Activated T-cell treated with anti-CD3 and anti-CD28 coated beads, Interleukin-2, amount 50 U/mL, for 1 hour (primary cell): ENCODE data around the gene NELL2.
"Not testable (repeated sequence)": the region's sequence is repeated elsewhere in the genome, so short reads cannot be mapped to it uniquely, and the experiment has no call there.

Experiments
- DNase-seq: peaks from one replicate; pipeline ENCODE4 v3.0.0-alpha.2; 2020

NELL2 gene

DNA sequence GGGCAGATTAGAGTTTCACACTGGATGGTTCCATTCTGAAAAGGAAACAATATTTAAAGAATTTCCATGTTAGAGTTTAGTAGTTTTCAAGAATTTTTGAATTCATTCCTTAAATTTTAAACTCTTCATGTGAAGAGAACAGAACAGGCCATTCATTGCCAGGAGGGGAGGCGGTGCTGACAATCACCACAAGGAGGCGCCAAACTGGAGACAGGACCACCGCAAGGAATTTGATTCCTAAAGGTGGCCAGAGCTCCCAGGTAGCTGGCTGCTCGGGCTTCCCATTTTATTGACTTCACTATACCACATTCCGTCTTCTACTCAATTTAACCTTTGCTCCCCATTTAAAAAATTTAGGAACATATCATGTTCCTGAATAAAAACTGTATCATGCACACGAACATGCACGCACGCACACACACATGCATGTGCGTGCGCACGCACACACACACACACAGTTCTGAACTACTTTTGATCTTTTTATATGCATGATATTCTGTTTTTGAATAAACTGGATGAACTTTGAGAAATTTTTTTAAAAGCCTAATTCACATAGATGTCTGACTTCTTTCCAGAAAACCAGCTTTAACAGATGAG, 101.2 kb downstream of the NELL2 start:
- peak; percentile 71 for DNase-seq

DNA sequence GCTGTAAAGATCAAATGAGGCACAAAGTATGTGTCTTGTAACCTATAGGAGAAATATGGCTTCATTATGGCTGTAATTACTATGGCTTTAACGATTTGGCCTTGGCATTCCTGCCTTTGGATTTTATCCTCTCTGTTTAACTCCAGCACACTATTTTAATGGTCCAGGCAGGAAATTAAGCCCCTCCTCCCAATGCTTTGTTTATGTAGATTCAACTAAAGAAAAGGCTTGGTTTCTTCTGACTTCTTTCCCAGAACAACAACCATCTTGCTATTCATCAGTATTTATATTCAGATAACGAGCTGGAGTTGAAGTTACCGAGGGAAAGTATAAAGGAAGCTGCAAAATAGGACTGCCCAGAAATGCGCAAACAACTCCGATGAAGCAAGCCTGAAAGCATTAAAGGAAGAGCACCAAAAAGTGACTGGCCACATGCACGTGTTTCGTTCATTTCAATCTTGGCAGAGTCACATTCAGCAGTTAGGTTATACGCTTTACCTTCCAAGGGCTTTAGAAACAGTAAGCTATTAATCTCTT, 104.6 kb downstream of the NELL2 start:
- DNase-seq: no peak

DNA sequence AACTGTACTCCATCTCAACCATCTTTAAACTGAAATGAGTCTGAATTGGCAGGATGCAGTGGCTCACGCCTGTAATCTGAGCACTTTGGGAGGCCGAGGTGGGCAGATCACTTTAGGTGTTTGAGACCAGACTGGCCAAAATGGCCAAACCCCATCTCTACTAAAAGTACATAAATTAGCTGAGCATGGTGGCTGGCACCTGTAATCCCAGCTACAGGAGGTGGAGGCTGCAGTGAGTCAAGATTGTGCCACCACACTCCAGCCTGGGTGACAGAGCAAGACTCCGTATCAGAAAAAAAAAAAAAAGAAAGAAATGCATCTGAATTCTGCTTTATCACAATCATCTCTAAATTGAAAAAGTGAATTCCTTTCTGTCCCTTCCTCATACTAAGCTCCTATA, 110.3 kb downstream of the NELL2 start:
- no peak for DNase-seq

DNA sequence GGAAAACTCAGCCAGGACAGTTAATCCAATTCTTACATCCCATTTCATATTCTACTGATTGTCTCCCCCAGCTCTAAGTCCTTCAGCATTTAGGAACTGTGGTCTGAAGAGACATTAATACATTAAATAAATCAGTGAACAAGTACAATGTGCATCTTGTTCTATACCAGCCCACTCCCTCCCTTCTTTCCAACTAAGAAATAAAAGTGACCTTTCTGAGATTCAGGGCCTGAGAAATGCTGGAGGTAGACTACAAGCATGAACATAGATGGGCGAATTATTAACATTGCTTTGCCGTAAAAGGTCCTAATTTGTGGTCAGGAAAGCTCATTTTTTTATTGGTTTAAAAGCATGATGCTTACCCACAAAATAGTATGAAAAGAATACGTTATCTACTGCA, 113.1 kb downstream of the NELL2 start:
- no peak for DNase-seq

DNA sequence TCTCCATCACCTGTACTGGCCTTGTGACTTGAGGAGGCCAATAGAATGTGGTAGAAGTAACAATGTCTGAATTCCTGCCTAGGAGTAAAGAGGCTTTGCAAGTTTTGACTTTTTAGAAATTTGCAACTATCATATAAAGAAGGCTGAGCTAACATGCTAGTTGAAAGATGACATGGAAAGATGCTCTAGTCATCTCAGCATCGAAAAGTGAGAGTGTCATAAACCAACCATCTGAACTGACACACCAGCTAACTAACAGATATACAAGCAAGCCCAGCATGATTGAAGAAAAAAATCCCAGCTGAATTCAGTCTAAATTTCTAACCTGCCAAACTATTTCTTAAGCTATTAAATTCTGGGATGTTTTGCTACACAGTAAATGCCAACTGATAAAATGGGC, 116.8 kb downstream of the NELL2 start:
- DNase-seq: no peak

DNA sequence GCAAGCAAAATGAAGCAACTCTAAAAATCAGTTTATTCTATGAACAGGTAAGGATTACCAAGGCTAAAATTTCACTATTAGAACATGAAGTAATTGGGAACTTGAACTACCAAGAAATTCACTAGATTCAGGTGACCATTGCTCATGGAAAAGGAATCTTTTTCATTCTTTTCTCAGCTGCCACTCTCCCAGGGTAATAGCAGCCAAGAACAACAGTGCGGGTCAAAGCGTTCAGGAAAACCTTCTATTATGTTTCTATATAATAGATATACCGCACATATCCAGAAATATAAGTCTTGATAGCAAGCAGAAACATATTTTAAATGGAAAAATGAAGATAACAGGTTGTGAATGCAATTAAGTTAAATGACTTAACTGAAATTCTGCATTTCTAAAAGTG, 125.6 kb downstream of the NELL2 start:
- DNase-seq: no peak

DNA sequence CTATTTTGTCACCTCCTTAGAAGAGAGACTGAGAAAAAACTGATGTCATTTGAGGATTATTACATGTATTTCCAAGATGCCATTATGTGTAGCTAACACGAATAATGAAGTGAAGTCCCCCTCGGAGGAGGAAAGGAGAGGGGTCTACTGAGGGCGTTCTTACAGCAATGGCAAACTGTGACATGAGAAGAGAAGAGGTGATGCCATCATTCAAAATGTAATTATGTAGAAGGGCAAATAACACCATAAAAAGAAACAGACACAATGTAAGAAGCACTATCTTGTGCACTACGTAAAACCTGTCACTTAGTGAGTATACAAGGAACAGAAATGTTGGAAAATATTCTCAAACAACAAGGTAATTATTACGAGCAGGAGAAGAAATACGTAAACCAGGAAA, 126.5 kb downstream of the NELL2 start:
- DNase-seq: no peak

DNA sequence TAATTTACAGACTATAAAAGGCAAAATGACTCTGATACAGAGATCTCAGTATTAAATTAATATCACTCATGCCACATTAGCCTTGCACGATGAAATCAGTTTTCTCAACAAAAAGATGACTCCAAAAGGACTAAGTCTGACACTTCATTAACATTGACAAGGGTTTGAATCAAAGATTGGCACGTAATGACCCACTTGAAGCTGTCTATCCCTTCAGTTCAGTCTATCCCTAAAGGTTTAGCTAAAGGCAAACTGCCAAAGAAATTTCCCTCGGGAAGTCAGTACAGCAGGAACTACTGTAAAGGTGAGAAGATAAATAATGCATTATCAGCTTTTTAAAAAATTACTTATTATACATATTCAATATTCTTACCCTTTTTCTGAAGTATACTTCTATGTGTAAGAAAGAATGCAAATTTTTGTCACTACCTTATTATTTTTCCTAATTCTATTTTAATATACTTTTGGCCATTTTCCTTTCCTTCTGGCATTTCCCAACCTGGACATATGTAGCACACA, 127.1 kb downstream of the NELL2 start:
- DNase-seq: no peak

DNA sequence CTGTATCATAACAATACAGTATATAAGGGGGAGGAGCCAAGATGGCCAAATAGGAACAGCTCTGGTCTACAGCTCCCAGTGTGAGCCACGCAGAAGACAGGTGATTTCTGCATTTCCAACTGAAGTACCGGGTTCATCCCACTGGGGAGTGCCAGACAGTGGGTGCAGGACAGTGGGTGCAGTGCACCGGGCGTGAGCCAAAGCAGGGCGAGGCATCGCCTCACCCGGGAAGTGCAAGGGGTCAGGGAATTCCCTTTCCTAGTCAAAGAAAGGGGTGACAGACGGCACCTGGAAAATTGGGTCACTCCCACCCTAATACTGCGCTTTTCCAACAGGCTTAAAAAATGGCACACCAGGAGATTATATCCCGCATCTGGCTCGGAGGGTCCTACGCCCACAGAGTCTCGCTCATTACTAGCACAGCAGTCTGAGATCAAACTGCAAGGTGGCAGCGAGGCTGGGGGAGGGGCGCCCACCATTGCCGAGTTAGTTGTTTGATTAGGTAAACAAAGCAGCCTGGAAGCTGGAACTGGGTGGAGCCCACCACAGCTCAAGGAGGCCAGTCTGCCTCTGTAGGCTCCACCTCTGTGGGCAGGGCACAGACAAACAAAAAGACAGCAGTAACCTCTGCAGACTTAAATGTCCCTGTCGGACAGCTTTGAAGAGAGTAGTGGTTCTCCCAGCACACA, 134.7 kb downstream of the NELL2 start:
- not testable (repeated sequence) for DNase-seq

DNA sequence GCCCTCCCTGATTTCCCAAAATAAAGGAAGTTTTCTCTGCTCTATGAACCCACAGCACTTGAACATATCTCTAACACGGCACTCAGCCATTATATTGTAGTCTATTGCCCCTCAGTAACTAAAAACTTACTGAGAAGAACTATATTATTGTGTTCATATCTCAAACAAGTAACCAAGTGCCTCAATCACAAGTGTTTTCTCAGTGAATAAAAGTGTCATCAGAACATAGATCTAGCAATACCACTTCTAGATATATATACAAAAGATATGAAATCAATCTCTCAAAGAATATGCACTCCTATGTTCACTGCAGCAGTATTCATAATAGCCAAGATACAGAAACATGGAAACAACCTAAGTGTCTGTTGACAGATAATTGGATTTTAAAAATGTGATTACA, 138.1 kb downstream of the NELL2 start:
- no peak for DNase-seq

DNA sequence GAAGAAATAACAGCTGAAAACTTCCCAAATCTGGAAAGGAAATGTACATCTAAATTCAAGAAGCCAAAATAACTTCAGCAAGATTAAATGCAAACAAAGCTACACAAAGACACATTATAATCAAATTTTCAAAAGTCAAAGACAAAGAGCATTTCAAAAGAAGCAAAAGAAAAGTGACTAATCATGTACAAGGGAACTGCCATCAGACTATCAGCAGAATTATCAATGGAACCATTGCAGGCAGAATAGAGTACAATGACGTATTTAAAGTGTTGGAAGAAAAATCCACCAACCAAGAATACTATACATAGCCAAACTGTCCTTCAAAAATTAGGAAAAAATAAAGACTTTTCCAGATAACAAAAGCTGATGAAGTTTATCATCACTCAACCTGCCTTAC, 147.5 kb downstream of the NELL2 start:
- DNase-seq: no peak

DNA sequence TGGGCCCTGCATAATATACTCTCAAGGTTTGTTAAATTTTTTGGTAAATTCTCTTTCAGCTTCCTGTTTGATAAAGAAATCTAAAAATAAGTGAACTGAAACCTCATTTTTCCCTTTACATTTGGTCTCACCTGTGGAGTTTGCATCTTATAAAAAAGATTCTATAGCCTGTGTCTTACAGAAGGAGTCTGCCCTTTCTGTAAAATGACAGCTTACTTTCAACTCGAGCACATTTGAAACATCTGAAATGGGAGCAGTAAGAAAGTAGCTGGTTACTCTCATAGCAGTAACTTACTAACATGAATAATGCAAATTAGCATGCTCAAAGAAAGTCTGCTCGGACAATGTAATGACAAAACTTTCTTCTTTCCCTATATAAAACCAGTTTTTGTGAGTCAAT, 155.8 kb downstream of the NELL2 start:
- no peak for DNase-seq

DNA sequence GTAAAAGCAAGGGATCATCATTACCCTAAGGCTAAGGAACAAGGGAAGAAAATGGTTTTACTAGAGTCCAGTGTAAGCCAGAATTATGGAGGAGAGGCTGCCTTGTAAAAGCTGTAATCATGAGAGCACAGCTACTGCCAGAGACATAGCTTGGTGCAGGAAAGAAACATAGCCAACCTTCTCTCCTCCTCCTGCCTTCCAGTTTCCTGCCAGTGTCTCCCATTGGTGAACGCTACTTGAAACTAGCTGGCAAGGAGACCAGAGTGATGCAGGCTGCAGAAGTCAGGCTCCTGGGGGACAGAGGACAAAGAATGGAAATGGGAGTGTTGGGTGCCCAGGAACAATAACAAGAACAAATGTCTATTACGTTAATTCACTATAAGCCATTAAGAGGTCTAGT, 158.5 kb downstream of the NELL2 start:
- DNase-seq: no peak

DNA sequence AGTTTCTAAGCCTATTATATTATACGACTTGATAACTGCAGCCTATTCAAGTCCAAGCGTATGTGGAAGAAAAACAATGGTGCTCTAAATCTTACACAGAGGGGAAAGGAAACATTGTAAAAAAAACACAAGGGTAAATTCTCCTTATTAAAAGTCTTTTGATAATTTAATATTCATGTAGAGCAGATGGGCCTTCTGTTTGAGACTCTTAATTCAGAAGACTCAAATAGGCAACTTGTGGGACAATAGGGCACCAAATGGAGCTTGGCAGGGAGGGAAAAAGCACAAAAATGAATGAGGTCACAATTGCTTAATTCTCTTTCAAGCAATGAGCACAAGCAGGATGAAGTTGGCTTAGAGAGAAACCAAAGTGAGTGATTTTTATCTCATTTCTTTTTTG, 159.4 kb downstream of the NELL2 start:
- no peak for DNase-seq

DNA sequence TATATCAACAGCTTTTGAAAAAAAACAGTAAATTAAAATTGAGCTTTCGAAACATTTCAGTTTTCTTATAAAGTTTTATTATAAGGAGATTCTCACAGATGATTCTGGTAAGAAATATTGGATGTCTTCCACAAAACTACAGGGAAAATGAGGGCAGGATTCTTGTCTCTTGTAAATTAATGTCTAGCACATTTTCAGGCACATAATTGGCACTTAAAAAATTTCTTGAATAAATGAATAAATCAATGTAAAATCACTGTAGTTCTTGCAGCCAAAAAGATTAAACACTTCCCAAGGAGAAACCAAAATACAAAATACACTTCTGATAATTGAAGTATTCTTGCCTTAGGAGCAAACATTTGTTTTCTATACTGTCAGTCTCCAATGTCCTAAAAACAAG, 164.4 kb downstream of the NELL2 start:
- no peak for DNase-seq

DNA sequence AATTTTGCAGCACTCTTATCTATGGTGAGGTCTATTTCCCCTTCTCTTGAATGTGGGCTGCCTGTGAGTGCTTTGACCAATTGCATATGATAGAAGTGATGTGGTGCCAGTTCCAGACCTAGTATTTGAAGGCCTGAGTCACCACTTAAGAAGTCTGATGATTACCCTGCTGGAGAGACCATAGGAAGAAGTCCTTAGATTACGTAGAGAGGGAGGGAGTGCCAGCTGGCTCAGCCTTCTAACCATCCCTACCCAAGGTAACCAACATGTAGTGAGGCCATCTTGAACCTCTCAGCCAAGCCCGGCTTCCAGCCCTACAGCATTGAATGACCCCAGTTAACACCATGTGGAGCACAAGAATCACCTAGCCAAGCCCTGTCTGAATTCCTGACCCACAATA, 166.9 kb downstream of the NELL2 start:
- no peak for DNase-seq

DNA sequence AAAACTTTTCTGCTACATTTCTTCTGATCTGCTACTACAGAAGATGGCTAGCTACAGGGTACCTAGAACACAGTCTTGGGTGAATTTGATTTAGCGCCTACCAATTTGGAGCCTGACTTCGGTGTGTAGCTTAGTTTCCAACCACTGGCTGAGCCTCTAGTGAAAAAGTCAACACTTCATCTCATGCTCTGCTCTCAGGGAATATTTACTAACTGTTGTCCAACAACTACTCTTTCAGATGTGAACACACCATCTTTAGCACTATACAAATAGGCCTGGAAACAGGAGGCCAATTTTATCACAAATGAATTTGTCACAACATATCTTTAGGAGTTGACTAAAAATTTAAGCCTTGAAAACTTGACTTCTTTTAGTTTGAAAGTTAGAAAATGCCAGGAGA, 167.9 kb downstream of the NELL2 start:
- DNase-seq: no peak

DNA sequence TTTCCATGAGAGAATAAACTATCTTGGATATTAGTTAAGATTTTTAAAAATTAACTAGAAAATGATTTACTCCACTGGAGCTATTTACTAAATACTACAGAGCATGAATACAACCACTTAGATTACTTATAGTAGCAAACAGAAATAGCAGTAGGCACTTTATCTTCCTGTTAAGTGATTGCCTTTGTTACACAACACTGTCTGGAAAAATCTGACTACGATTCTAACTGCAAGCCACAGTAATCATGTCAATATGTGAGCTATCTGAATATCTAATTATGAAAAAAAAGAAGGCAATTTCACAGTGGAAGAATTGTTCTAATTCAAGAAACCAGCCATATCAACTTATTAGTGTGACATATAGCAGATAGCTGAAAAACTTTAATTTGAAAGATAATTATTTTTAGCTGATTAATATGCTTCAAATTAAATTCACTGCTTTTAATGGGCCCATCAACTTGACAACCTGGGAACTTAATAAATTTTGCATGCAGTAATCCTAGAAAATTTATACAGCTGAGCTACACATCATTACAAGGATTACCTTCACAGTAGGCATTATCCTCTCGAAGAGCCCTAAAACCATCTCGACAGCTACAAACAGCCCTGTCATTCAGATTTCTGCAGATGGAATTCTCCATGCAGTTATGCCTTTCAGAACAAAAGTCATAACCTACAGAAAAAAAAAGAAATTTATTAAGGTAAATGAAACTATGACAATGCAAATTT, 172.8 kb downstream of the NELL2 start:
- no peak for DNase-seq

DNA sequence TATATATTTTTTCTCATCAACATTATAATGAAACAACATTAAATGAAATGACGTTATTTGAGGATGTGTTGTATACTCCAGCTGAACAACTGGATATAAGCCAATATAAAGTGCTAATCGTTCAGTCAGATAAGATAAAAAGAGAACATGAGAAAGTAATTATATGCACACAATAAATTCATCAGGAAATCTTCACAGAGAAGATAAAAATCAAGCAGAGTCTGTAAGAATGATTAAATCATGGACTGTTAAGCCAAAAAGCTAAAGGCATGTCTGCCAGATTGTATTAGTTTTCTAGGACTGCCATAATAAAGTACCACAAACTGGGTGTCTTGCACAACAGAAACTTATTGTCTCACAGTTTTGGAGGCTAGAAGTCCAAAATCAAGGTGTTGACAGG, 178.6 kb downstream of the NELL2 start:
- DNase-seq: no peak

DNA sequence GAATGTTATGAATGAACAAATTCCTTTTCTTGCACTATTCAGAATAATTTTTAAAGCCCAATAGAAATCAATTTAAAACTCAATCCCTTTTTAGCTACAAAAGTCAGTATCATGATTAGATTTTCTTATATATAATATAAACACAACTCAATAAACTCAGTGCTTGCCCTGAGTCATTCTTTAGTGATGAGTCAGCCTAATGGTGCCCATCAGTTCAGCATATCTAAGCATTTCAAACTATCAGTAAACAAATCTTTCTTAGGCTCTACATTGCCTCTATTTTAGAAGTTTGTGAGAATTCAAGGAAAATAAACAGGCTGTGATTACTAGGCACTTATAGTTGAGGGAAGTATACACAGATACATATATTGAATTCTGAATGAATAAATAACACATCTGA, 179.6 kb downstream of the NELL2 start:
- no peak for DNase-seq

DNA sequence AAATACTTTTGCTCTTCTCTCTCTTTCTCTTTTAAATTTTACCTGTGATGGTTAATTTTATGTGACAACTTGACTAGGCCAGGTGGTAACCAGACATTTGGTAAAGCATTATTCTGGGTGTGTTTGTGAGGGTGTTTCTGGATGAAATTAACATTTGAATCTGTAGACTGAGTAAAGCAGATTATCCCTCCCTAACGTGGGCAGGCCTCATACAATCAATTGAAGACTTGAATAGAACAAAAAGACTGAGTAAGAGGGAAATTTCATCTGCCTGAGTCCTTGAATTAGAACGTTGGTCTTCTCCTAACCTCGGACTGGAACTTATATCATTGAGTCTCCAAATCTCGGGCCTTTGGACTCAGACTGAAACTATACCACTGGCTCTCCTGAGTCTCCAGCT, 182.1 kb downstream of the NELL2 start:
- no peak for DNase-seq

DNA sequence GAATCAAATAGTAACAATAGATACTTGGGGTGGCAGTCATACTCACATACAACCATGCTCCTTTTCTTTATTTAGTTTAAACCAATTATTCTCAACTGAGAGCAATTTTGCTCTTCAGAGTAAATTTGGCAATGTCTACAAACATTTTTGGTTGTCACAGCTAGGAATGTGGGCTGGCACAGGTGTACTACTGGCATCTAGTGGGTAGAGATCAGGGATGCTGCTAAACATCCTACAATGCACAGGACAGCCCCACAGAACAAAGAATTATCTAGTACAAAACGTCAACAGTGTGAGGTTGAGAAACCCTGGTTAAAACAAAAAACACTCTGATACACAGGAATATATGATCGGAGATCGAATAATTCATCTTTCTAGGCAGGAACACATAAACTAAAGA, 186.5 kb downstream of the NELL2 start:
- DNase-seq: no peak

DNA sequence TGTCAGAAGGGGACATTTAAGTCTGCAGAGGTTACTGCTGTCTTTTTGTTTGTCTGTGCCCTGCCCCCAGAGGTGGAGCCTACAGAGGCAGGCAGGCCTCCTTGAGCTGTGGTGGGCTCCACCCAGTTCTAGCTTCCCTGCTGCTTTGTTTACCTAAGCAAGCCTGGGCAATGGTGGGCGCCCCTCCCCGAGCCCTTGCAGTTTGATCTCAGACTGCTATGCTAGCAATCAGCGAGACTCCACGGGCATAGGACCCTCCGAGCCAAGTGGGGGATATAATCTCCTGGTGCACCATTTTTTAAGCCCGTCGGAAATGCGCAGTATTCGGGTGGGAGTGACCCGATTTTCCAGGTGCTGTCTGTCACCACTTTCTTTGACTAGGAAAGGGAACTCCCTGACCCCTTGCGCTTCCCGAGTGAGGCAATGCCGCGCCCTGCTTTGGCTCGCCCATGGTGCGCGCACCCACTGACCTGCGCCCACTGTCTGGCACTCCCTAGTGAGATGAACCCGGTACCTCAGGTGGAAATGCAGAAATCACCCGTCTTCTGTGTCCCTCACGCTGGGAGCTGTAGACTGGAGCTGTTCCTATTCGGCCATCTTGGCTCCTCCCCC, 189.2 kb downstream of the NELL2 start:
- not testable (repeated sequence) for DNase-seq

DNA sequence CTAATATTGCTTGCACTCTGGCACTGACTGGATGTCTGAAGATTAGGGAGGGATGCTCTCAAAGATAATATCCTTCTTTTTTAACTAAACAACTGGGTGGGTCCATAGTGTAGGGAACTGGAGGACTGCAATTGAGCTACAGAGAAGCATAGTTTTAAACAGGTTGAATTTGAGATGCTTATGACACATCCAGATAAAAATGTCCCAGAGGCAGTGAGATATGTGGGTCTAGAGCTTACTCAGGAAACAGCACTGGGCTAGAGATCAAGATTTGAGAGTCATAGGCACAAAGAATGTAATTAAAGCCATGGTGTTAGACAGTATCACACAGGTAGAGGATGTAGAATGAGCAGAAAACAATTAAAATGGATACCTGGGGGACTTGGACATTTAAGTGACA, 198.4 kb downstream of the NELL2 start:
- DNase-seq: no peak
